Stomach (tissue), 9 donors: ENCODE measurements around the gene VPS39. TPM values are rescaled to one million over a fixed set of nuclear protein-coding genes. Genes with fewer than 3 reads are reported as not detected.
A peak's percentile ranks its signal among the peaks of the same experiment; 100 is the strongest.

Experiments
- DNase-seq, 2 donors: peaks; one replicate each; pipeline versions ENCODE4 v3.0.0 to v3.0.0-alpha.2; 2013 to 2019
- H3K27ac ChIP-seq, 5 donors: fragments of 200-600 bp in 4 of 5; sonication (generic) in 4 of 5; one replicate each; pipeline ENCODE4 v1.5.1; 2013 to 2019; ENCODE audit warnings: mild to moderate bottlenecking in 1 of 5, moderate library complexity in 1 of 5
- H3K27me3 ChIP-seq, 3 donors: fragments of 200-600 bp; sonication (generic); one replicate each; pipeline ENCODE4 v1.5.1; 2017 to 2019; ENCODE audit warnings: mixed run types in 1 of 3
- H3K36me3 ChIP-seq, 4 donors: fragments of 200-600 bp; sonication (generic); 1 replicate in 3 of 4; 2 replicates in 1 of 4; pipeline ENCODE4 v1.5.1; 2016 to 2019
- H3K4me1 ChIP-seq, 4 donors: fragments of 200-600 bp; sonication (generic); one replicate each; pipeline ENCODE4 v1.5.1; 2016 to 2019
- H3K4me3 ChIP-seq, 4 donors: fragments of 200-600 bp; sonication (generic) in 3 of 4; one replicate each; pipeline ENCODE4 v1.5.1; 2016 to 2019; ENCODE audit warnings: mild to moderate bottlenecking in 1 of 4
- H3K9me3 ChIP-seq, 4 donors: fragments of 200-600 bp; sonication (generic); one replicate each; pipeline ENCODE4 v1.5.1; 2016 to 2019
- EP300 ChIP-seq: sonication (generic); formaldehyde crosslinking; IDR thresholded peaks from one replicate; pipeline ENCODE4 v1.6.1; 2017; ENCODE audit warnings: antibody characterized with exemption
- POLR2A ChIP-seq, 4 donors: fragments of 450-650 bp; IDR thresholded peaks; one replicate each; pipeline ENCODE4 v1.6.1; 2016; ENCODE audit warnings: antibody characterized with exemption in 4 of 4, control low read depth in 2 of 4, mild to moderate bottlenecking in 1 of 4, moderate library complexity in 1 of 4
- POLR2AphosphoS5 ChIP-seq, 3 donors: sonication (generic); formaldehyde crosslinking; IDR thresholded peaks; one replicate each; pipeline ENCODE4 v1.6.1; 2016; ENCODE audit warnings: antibody characterized with exemption in 3 of 3
- WGBS, 5 donors: extraction: QIAGEN DNeasy Blood & Tissue Kit in 3 of 5; methylation state at CpG; one replicate each; pipeline versions ENCODE4 v1.1.5 to v1.1.7; 2013 to 2018; 5-methylcytosine and 5-hydroxymethylcytosine counted together
- intact Hi-C: fragments of 100-400 bp; cut with DNase I; formaldehyde crosslinking; loops from one replicate; pipeline ENCODE4 v1.15.1; 2023; ENCODE audit warnings: low total_unique reads
- polyA plus RNA-seq, 3 donors: library from polyadenylated mRNA; stranded (reverse); fragments of 200-250 nt; gene quantifications; one replicate each; pipeline ENCODE4 v1.2.3, GENCODE V29; 2013
- total RNA-seq, 5 donors: library from RNA; depleted of rRNA; stranded (reverse); fragments of >200 nt; gene quantifications; one replicate each; pipeline versions ENCODE4 v1.1.0 to v1.2.3, GENCODE V29; 2014 to 2016
- TF ChIP-seq, protein P1 (sequence below), 7 experiments: fragments of 450-650 bp in 4 of 7; fragments of 200-600 bp in 3 of 7; sonication (generic) in 3 of 7; IDR thresholded peaks; one replicate each; pipeline ENCODE4 v1.5.1; 2016 to 2019; ENCODE audit warnings: antibody characterized with exemption in 7 of 7, control low read depth in 2 of 7, mild to moderate bottlenecking in 1 of 7
- donor health status: healthy with polysubstance abuse.
- donor health status: Bipolar disorder and iron deficiency.
- donor health status: healthy.

VPS39 gene
- total and polyA plus RNA-seq, 8 donors, result 22.2 to 635 (median 74.3) TPM

DNA sequence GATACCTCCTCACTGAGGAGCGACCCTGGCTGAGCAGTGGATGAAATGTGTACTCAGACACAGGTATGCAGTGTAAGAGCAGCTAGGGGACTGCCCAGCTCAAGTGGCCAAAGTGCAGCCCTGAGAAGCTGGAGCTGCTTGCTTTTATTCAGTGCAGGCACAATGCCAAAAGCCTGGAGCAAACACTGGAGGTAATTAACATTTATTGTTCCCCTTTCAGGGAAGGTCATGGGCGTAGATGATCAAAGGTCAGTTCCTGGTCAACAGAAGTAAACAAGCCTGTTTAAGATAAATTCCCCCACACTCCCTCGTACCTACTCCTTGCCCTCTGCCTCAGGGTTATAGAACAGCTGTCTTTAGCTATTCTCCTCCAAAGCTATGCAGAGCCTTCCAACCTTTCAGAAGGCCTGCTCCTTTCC lies 69.1 kb downstream of the VPS39 start:
- no peaks in the 10 kb centered on the region for H3K4me1 ChIP-seq
- peak; percentile 45 to 56 for DNase-seq
- 30 to 57% (median 45%) methylated on average over 3 of the region's 3 CpGs for WGBS, 5 donors

DNA sequence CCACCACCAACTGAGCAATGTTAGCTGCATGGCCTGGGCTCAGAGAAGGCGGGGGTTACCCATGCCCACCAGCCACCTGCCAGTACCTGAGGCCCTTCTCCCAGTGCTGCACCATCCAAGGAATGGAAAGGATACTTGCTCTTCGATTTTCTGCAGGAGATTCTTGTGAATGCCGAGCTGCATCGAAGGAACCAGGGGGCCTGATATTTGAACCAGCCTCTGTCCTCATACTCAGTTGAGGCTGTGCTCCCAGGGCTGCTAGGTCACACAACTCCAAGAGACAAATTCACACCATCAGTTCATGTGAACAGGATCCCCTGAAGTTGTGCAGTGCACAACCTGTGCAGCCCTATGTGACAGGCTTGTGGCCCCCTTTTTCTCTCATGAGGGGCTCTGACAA lies 69.7 kb downstream of the VPS39 start:
- intact Hi-C loops, result loop anchor here (5.0 kb wide), 1 partner anchor 71 kb away; no protein-coding TSS in a partner anchor

More for the DNA sequence above, 69.1 kb downstream of the VPS39 start:
- no peaks in the 10 kb centered on the region for H3K9me3 ChIP-seq
- H3K27me3 ChIP-seq, result no peaks in the 10 kb centered on the region
- TF ChIP-seq, protein P1, sequence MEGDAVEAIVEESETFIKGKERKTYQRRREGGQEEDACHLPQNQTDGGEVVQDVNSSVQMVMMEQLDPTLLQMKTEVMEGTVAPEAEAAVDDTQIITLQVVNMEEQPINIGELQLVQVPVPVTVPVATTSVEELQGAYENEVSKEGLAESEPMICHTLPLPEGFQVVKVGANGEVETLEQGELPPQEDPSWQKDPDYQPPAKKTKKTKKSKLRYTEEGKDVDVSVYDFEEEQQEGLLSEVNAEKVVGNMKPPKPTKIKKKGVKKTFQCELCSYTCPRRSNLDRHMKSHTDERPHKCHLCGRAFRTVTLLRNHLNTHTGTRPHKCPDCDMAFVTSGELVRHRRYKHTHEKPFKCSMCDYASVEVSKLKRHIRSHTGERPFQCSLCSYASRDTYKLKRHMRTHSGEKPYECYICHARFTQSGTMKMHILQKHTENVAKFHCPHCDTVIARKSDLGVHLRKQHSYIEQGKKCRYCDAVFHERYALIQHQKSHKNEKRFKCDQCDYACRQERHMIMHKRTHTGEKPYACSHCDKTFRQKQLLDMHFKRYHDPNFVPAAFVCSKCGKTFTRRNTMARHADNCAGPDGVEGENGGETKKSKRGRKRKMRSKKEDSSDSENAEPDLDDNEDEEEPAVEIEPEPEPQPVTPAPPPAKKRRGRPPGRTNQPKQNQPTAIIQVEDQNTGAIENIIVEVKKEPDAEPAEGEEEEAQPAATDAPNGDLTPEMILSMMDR (IDR thresholded peaks at IDR 0.05), result no peak
- TF ChIP-seq POLR2A (IDR thresholded peaks at IDR 0.05) (no peak), EP300 (no peak), POLR2AphosphoS5 (IDR thresholded peaks at IDR 0.05) (peak in 1 of 3 donors; percentile 4)
- no peaks in the 10 kb centered on the region for H3K36me3 ChIP-seq
- no peak overlapping the region for H3K4me3 ChIP-seq
- intact Hi-C loops, result loop anchor here (5.0 kb wide), 1 partner anchor 72 kb away; no protein-coding TSS in a partner anchor
- no peak overlapping the region for H3K27ac ChIP-seq

DNA sequence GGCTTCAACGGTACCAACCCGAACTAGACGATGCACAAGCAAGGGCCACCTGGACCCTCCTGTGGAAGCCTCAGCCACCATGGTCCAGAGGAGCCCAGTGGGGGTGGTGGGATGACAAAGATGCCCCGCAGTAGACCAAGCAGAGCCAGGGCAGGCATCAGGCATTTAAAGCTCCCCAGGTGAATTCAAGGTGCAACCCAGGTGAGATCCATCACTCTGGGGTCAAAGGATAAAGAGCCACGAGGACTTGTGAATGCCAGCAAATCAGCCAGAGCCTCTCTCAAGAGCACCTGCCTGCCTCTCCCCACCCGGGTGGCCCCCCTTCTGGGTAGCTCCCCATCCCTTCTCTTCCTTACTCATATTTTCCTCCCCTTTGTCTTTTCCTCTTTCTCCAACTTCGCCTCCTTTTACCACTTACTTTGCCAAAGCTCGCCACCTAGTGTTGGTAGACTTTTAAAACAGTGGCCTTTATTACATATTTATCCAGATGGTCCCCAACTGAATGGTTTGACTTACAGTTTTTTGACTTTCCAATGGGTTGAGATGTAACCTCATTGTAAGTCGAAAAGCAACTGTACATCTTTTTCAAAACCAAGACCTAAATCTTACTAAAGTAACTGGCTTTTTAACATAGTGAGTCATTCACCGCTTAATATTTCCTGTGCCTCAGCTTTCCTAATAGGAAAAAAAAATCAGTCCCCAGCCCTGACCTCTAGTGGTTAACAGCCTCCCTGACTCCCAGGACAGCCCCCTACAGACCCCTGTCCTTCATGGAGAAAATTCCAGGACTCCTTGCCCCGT lies 70.4 kb downstream of the VPS39 start:
- Histone ChIP-seq H3K27me3 (no peaks in the 10 kb centered on the region), H3K9me3 (no peaks in the 10 kb centered on the region), H3K4me3 (no peak overlapping the region), H3K27ac (no peak overlapping the region), H3K4me1 (no peaks in the 10 kb centered on the region), H3K36me3 (no peaks in the 10 kb centered on the region)
- peak; percentile 25 to 75 for DNase-seq
- intact Hi-C loops, result loop anchor here (5.0 kb wide), 1 partner anchor 70 kb away; no protein-coding TSS in a partner anchor
- WGBS, 5 donors, result 47 to 53% (median 50%) methylated on average over 10 to 11 of the region's 11 CpGs
- no peak for TF ChIP-seq POLR2AphosphoS5 (IDR thresholded peaks at IDR 0.05)
- TF ChIP-seq, protein P1 (IDR thresholded peaks at IDR 0.05), result peak in 5 of 7 experiments; percentile 33 to 59 (median 45)

More for the DNA sequence above, 69.7 kb downstream of the VPS39 start:
- DNase-seq, result peak; percentile 0 to 10
- no peak overlapping the region for H3K4me3 ChIP-seq
- WGBS, 5 donors, result 80 to 96% (median 94%) methylated on average over 4 of the region's 4 CpGs
- no peaks in the 10 kb centered on the region for H3K36me3 ChIP-seq
- no peak overlapping the region for H3K27ac ChIP-seq
- no peaks in the 10 kb centered on the region for H3K4me1 ChIP-seq
- TF ChIP-seq POLR2A (IDR thresholded peaks at IDR 0.05) (no peak), POLR2AphosphoS5 (IDR thresholded peaks at IDR 0.05) (no peak), EP300 (no peak)
- TF ChIP-seq, protein P1 (IDR thresholded peaks at IDR 0.05), result no peak
- H3K27me3 ChIP-seq, result no peaks in the 10 kb centered on the region
- H3K9me3 ChIP-seq, result no peaks in the 10 kb centered on the region

DNA sequence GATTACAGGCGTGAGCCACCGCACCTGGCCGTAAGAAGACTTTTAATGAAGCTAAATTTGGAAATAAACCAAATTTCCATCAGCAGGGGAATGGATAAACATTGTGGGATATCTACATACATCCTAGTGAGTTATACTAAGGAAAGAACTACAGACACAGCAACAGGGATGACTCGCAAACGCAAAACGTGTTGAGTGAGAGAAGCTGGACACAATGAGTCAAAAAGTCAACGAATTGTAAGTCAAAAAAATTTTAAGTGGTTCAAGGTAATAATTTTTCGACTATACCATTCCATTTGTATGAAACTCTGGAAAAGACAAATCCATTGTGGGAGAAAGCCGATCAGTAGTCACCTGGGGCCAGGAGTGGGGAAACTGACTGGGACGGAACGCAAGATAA lies 71.6 kb downstream of the VPS39 start:
- 82 to 84% (median 83%) methylated on average over 11 of the region's 11 CpGs for WGBS, 5 donors
- Histone ChIP-seq H3K27me3 (peaks cover 0 to 2% (median 0%) of the 10 kb centered on the region in 3 donors), H3K4me1 (no peaks in the 10 kb centered on the region), H3K4me3 (no peak overlapping the region), H3K36me3 (no peaks in the 10 kb centered on the region), H3K9me3 (no peaks in the 10 kb centered on the region), H3K27ac (no peak overlapping the region)
- DNase-seq, result peak in 1 of 2 donors; percentile 13
- TF ChIP-seq POLR2AphosphoS5 (IDR thresholded peaks at IDR 0.05) (no peak), EP300 (no peak), POLR2A (IDR thresholded peaks at IDR 0.05) (no peak)
- TF ChIP-seq, protein P1 (IDR thresholded peaks at IDR 0.05), result no peak
- intact Hi-C loops, result loop anchor here (5.0 kb wide), 1 partner anchor 69 kb away; no protein-coding TSS in a partner anchor
